ENCODE data around the gene ANKHD1. TPM values are rescaled to one million over a fixed set of nuclear protein-coding genes. Genes with fewer than 3 reads are reported as not detected.

The ANKHD1 gene
- total RNA-seq, 1 experiment from 2014 or later = 140 TPM

DNA sequence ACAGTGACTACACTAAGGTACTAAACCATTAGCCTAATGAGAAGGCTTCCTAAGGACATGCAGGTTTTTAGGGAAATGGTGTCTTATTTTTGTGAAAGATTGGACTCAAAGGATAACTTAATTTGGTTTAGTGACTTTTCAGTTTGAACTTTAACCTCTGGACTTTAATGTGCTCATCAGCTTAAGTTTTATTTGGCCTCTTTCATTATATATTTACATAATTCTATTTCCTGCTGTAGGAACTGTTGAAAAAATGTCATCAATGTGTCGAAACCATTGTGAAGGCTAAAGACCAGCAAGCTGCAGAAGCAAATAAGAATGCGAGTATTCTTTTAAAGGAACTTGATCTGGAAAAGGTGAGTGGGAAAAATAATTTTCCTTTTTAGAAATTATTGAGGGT lies 111.5 kb downstream of the ANKHD1 start:
- POLR2A ChIA-PET = interaction anchor here (0.6 kb wide), 1 partner anchor 317 kb away, joined by 4 read pairs; no protein-coding TSS in a partner anchor
- BruUV-seq (replicated peaks) = no TSS peak
- DNase-seq (ENCODE audit: low read depth, low spot score) (no peak), ATAC-seq (no peak)
- Histone ChIP-seq H3K4me3 (ENCODE audit: low read depth in 2 of 2, low read length in 2 of 2) (no peak overlapping the region), H3K27ac (ENCODE audit: low read length) (no peak overlapping the region), H3K4me1 (ENCODE audit: control insufficient read depth, insufficient read depth, low read length) (no peaks in the 10 kb centered on the region), H3K9me3 (ENCODE audit: control insufficient read depth, insufficient read depth, low read depth, low read length) (no peaks in the 10 kb centered on the region), H3K36me3 (ENCODE audit: control insufficient read depth, insufficient read depth, low read length) (peaks cover 32% of the 10 kb centered on the region), H3K27me3 (ENCODE audit: control insufficient read depth, insufficient read depth, low read length) (no peaks in the 10 kb centered on the region)
- TF ChIP-seq, protein P1, sequence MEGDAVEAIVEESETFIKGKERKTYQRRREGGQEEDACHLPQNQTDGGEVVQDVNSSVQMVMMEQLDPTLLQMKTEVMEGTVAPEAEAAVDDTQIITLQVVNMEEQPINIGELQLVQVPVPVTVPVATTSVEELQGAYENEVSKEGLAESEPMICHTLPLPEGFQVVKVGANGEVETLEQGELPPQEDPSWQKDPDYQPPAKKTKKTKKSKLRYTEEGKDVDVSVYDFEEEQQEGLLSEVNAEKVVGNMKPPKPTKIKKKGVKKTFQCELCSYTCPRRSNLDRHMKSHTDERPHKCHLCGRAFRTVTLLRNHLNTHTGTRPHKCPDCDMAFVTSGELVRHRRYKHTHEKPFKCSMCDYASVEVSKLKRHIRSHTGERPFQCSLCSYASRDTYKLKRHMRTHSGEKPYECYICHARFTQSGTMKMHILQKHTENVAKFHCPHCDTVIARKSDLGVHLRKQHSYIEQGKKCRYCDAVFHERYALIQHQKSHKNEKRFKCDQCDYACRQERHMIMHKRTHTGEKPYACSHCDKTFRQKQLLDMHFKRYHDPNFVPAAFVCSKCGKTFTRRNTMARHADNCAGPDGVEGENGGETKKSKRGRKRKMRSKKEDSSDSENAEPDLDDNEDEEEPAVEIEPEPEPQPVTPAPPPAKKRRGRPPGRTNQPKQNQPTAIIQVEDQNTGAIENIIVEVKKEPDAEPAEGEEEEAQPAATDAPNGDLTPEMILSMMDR (IDR thresholded peaks at IDR 0.05) = no peak
- TF ChIP-seq TCF7L2 (IDR thresholded peaks at IDR 0.05; ENCODE audit: low read depth, low read length) (no peak), REST (IDR thresholded peaks at IDR 0.05; ENCODE audit: insufficient read depth in 1 of 2, low read depth in 2 of 2, low read length in 1 of 2) (no peak), SIN3A (IDR thresholded peaks at IDR 0.05; ENCODE audit: borderline replicate concordance, insufficient read depth, low read depth, low read length) (no peak)
- in situ Hi-C loops (cut with HindIII; ENCODE audit: low pct_unique_long_range_greater_than_20kb, low sequenced_read_pairs) = no loop called here
- CTCF ChIA-PET = no interaction called here
- intact Hi-C loops (cut with micrococcal nuclease; ENCODE audit: unreplicated experiment) = no loop called here

DNA sequence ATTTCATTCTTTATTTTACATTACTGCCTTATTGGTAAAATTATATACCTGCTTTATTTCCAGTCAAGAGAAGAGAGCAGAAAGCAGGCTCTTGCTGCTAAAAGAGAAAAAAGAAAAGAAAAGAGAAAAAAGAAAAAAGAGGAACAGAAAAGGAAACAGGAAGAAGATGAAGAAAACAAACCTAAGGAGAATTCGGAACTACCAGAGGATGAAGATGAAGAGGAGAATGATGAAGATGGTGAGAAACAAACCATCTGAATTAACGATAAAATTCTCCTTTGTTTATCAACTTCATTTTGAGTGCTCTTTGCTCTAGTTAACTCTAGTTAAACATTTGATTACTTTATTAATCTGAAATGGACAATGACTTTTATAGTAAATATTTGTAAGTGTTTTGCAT lies 122.4 kb downstream of the ANKHD1 start:
- POLR2A ChIA-PET = no interaction called here
- Histone ChIP-seq H3K4me1 (ENCODE audit: control insufficient read depth, insufficient read depth, low read length) (no peaks in the 10 kb centered on the region), H3K9me3 (ENCODE audit: control insufficient read depth, insufficient read depth, low read depth, low read length) (no peaks in the 10 kb centered on the region), H3K27me3 (ENCODE audit: control insufficient read depth, insufficient read depth, low read length) (no peaks in the 10 kb centered on the region), H3K4me3 (ENCODE audit: low read depth in 2 of 2, low read length in 2 of 2) (no peak overlapping the region), H3K36me3 (ENCODE audit: control insufficient read depth, insufficient read depth, low read length) (peaks cover 44% of the 10 kb centered on the region), H3K27ac (ENCODE audit: low read length) (no peak overlapping the region)
- ATAC-seq (no peak), DNase-seq (ENCODE audit: low read depth, low spot score) (no peak)
- no peak for TF ChIP-seq SIN3A (IDR thresholded peaks at IDR 0.05; ENCODE audit: borderline replicate concordance, insufficient read depth, low read depth, low read length)
- no peak for TF ChIP-seq REST (IDR thresholded peaks at IDR 0.05; ENCODE audit: insufficient read depth in 1 of 2, low read depth in 2 of 2, low read length in 1 of 2)
- TF ChIP-seq TCF7L2 (IDR thresholded peaks at IDR 0.05; ENCODE audit: low read depth, low read length) = no peak
- TF ChIP-seq POLR2AphosphoS5 (IDR thresholded peaks at IDR 0.05; ENCODE audit: low read depth, low read length) = no peak
- TF ChIP-seq, protein P1 (IDR thresholded peaks at IDR 0.05) = no peak
- intact Hi-C loops (cut with micrococcal nuclease; ENCODE audit: unreplicated experiment) = no loop called here
- CTCF ChIA-PET = no interaction called here
- in situ Hi-C loops (cut with HindIII; ENCODE audit: low pct_unique_long_range_greater_than_20kb, low sequenced_read_pairs) = no loop called here
- no TSS peak for BruUV-seq (replicated peaks)
